ENCODE data around the gene MFSD6.

MFSD6 gene

DNA sequence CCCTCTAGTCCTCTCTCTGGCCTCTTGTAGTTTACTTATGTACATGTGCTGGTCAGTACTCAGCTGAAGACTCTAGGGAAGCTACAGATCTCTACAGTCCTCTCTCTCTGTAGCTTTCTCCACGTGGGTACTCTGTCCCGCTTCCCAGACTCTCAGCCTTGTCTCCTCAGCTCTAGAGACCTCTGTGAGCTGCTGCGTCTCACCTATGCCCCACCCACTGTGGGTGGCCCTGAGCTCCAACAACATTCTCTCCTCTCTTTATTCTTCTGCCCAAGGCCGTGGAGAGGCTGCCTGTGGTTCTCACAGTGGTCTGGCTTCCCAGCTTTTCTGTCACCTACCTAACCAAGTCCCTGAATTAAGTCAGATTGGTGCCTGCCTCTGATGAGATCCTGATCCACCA, 33.4 kb downstream of the MFSD6 start:
- no peak for DNase-seq

- no peak for DNase-seq
Observed at GRCh38 chr2:190443055-190443454, 34.9 kb downstream of the MFSD6 start.

DNA sequence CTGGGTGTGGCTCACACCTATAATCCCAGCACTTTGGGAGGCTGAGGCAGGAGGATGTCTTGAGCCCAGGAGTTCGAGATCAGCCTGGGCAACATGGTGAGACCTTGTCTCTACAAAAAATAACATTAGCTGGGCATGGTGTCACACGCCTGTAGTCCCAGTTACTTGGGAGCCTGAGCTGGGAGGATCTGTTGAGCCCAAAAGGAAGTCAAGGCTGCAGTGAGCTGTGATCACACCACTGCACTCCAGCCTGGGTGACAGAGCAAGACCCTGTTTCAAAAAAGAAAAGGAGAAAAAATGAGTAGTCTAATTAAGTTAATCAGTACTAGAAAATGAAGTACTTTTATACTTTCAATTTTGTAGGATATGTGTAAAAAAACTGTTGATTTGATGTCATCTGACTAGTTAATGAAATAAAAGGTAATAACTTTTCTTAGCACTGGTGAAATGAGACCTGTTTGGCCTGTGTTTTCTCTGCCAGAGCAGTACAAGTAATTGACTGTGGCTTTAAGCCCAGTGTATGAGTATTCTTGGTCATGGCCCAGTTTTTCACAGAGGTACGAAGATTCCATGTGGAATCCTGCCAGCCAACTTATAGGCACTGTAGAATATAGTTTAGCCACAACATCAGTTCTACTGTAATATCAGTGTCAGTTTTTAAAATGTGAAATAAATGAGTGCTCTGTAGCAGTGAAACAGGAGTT, 35.8 kb downstream of the MFSD6 start:
- no peak for DNase-seq

DNA sequence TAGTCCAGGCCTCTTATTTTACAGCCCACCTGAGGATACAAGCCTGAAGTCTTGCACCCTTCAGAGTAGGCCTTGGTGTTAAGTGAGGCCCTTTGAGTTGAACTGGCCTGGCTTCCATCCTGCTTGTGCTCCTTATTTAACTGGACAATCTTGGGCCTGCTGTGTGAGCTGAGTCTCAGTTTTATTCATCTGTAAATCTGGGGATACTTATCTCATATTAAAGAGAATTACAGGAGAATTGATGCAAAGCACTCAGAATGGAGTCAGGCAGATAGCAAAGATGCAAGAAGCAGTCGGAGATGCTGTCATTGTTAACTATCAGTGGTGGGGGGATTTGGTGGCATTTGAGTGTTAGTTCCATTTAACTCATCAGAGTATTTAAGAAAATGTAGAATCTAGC, 36.8 kb downstream of the MFSD6 start:
- no peak for DNase-seq

- DNase-seq, result no peak
Observed at GRCh38 chr2:190446193-190446592, 38.0 kb downstream of the MFSD6 start.

DNA sequence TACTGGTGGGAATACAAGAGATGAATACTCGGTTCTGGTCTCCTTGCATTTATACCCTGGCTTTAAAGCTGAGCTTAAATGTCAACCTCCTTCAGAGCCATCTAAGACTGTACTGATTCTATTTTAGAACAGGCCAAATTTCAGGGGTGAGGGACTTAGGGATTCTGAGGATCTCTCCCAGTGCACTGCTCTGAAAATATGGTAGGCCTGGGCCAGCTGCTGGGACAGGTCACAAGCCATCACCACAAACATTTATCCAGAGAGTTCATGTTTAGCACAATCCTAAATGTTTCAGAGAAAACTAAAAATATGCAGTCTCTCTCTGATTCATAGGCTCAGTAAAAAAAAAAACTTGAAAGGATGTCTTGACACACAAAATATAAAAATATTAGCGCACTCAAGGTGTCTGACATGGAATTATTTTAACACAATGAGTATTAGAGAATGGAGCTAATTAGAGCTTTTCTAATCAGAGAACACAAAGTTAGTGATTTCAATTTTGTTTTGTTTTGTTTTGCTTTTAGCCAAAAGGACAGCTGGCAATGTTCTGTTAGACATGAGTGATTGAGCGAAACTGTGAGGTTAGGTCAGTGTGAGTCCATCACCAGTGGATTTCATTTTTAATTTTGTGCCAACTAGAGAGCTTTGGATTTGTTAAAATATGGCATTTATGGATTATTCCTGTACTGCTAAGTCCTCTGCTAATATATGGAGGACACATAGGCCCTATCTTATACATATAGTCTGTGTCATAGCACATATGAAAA, 38.8 kb downstream of the MFSD6 start:
- no peak for DNase-seq

DNA sequence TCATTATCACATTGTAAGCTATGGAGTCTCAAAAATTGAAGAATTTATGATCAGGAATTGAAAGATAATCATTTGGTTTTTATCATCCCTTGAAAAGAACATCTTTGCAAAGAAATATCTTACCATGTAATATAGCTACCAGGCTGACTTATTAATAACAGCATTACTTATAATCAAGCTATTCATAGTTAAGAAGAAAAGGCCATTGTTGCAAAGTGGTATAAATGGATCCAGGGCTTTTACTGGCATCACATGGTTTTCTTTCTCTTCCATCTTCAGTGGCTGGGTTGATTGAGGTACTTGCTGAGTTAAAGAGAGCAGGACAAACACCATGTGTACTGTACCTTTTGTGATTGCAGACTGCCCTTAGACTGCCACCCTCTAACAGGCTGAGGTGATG, 39.6 kb downstream of the MFSD6 start:
- no peak for DNase-seq

GRCh38 chr2:190449925-190450324, 41.8 kb downstream of the MFSD6 start:
- DNase-seq, result no peak

DNA sequence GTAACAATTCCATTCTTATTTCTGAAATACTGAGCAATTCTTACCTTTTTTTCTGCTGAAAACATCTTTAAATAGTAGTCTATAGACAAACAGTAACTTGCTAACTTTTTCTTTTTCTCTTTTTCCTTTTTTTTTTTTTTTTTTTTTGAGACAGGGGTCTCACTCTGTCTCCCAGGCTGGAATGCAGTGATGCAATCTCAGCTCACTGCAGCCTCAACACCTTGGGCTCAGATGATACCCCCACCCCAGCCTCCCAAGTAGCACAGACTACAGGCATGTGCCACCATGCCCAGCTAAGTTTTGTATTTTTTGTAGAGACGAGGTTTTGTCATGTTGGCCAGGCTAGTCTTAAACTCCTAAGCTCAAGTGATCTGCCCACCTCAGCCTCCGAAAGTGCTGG, 42.2 kb downstream of the MFSD6 start:
- DNase-seq, result no peak

DNA sequence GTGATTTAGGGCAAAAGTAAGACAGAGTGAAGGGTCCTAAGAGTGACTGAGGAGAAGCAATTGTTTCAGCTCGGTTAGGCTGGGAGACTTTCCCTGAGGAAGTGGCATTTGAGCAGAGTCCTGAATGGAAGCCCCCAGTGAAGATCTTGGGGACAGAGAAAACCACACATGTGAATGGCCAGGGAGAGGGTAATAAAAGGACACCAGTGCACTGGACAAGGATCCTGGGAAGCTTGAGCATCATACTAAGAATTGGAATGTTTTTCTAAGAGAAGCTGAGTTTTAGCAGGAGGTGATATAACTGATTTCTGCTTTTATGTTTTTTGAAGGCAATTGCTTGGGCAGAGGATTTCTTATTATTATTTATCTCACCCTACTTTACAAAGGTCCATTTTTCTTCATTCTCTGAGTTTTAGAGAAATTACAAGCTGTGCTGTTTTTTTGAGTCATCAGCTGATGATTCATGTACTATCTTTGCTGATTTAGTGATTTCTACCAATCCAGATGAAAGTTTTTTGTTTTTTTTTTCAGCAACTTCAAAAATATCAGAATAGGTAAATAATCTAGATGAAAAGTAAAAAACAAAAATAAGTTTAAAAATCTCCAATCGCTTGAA, 43.5 kb downstream of the MFSD6 start:
- no peak for DNase-seq

DNA sequence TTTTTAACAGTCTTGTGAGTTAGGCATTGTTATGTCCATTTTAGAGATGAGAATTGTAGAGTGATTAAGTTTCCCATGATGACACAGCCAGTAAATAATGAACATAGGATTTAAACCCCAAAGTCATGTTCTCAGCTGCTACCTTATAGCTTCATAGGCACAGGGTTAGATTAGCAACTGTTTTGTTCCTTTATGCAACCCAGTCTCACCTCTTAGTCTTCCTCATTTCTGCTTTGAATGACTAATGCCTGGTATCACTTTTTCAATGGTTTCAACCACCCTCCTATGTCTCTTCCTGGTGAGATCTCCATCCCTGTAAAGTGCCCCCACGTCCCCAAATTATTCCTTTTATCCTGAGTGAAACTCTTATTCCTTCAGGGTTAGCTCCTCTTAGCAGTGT, 44.3 kb downstream of the MFSD6 start:
- no peak for DNase-seq

- no peak for DNase-seq
Observed at GRCh38 chr2:190454795-190455194, 46.6 kb downstream of the MFSD6 start.

DNA sequence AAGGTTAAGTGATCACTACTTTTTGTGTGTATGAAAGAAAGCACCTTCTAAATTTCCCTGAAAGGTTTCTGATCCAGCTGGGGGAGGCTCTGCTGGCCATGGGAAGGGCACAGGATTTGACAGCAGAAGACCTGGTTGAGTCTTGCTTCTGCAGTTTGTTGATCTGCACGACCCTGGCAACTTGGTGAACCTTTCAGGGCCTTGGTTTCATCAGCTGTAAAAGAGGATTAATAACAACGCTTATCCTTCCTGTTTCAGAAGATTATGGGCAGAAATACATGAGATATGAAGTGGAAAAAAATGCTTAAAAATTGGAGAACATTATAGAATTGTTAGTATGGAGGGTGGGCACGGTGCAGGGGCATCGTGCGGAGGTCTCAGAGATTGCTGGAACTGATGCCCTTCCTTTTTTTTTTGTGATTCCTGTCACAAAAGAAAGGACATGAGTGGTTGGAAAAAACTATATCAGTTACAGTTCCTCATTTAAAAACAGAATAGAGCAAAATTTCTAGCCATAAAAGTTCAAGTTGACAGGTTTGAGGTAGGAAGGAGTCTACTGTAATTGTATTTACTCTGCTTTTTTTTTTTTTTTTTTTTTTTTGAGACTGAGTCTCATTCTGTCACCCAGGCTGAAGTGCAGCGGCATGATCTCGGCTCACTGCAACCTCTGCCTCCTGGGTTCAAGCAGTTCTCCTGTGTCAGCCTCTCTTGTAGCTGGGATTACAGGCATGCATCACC, 47.4 kb downstream of the MFSD6 start:
- DNase-seq, result no peak

DNA sequence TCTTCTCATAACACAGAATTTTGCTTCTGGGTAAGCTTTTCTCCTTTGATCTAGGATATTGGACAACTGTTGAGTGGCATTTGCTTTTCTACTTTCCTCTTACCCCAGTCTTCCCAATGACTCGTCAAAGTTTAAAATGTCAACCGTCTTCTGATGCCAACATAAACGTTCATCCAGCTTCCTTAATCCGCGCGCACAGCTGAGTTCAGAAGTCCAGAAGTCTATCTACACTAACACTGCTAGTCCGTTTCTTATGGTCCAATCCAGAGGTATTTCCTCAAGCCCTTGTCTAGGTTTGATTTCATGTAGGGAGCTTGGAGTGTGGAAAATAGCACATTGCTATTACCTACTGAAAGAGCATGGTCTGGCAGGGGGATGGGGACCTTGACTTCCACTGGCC, 48.7 kb downstream of the MFSD6 start:
- no peak for DNase-seq

DNA sequence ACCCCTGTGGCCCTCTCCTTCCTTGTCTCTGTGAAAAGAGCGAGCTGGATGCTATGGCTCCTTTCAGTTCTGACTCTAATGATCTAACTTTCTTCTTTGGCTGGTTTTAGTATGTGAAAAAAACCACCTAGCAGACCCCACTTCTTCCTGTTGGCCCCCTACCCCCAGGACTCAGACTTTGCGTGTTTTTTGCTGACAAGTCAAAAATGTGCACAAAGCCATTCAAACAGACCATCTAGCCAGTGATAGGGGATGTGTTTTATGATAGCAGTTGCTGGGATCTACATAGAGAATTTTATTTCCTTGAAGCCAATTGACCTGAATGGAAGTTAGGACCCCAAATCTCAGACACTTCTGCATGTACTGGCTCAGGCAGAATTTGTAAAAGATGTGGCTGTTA, 49.1 kb downstream of the MFSD6 start:
- no peak for DNase-seq

GRCh38 chr2:190458352-190459107, 50.4 kb downstream of the MFSD6 start:
- peak; percentile 25 for DNase-seq

DNA sequence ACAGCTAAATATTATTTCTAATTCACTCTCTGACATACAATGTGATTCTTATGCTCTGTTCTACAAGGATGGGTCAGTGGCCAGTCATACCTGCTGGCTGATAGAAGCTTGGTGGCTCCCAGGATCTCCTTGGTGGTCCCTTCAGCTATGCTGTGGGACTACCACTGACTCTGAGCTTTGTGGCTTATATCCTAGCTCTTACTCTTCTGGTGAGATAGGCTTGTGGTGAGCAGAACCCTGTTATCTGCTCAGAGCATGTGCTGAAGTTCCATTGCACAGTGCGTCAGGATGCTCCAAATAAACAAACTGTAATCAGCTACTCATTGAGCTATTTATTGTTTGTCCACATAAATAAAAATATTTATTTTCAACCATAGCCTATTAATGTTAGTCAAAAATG, 51.7 kb downstream of the MFSD6 start:
- DNase-seq, result no peak

DNA sequence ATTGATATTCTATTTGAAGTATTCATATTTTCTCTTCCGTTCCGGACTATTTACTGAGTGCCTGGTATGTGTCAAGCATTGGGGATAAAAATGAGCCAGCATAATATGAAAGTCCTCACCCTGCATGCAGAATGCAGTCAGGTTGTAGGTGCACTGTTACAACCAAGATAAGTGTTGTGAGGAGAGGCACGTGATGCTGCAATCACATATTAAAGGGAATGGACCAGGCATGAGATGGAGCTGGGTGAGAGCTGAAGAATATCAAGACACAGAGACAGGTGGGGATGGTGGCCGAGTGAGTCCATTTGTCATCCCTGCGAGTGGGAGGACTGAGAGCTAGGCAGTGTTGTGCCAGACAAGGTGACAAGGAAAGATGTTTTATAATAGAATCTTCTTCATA, 52.3 kb downstream of the MFSD6 start:
- DNase-seq, result no peak

DNA sequence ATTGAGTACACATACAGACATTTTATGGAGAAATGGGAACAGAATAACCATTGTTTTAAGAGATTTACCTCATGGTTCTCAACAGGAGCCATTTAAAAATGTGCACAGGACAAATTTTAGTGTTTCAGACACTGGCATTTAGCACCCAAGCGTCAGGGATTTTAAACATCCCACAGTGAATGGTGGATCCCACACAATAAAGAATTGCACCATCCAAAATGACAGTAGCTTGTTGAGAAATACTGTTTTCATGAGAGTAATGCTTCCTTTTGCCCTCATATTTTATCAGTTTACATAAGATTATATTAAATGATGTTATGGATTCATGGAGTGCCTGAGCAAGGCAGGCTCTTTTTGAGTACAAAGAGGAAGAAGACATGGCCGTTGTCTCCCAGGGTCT, 54.0 kb downstream of the MFSD6 start:
- DNase-seq, result no peak

GRCh38 chr2:190462611-190463010, 54.5 kb downstream of the MFSD6 start:
- DNase-seq, result no peak

GRCh38 chr2:190465060-190465459, 56.9 kb downstream of the MFSD6 start:
- DNase-seq, result no peak

DNA sequence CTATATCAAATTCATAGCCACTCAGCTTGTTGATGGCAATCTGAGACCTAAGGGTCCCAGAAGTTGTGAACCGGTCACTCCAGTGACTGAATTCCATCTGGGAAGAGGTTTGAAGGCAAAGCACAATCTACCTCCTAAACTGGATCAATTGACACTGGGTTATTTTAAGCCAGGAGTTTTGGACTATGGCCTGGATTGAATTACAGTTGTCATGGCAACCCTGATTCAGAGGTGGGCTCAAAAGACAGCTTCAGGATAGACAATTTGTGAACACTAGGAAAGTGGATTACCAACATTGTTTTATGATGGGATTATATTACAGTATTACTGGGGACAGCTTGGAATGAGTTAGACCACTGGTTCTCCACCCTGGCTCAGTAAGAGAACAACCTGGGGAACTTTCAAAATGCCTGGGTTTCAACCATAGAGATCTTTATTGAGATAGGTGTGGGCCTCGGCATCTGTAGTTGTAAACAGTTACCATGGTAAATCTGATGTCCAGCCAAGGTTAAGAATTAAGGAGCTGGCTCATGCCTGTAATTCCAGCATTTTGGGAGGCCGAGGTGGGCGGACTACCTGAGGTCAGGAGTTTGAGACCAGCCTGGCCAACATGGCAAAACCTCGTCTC, 58.8 kb downstream of the MFSD6 start:
- DNase-seq, result no peak

Data from NCI-H1694 treated with DMSO at 0.1 percent for 48 hours (cell line).